Panc1 (cell line): Measurements from ENCODE around the gene PPL. TPM values are rescaled to one million over a fixed set of nuclear protein-coding genes. Genes with fewer than 3 reads are reported as not detected.

Experiments
- ATAC-seq: fragments of 200-7000 bp; cut with Tn5 transposase; 2 replicates; pipeline ENCODE4 v1.9.1; 2020; ENCODE audit warnings: mild to moderate bottlenecking, moderate library complexity
- BruUV-seq: library from RNA; stranded (reverse); fragments of 400-500 nt; replicated peaks from 2 replicates; lab custom pipeline; 2021; lab: Mats Ljungman, UMichigan
- CTCF ChIA-PET: fragments of 300-600 bp; sonication (Branson Sonifier 250); formaldehyde crosslinking; loops from one replicate; lab custom pipeline; 2022; ENCODE audit warnings: antibody characterized with exemption; lab: Charles Lee
- POLR2A ChIA-PET: fragments of 300-600 bp; sonication (Branson Sonifier 250); formaldehyde crosslinking; loops from one replicate; lab custom pipeline; 2022; ENCODE audit warnings: antibody characterized with exemption; lab: Charles Lee
- DNase-seq: peaks from one replicate; pipeline ENCODE4 v3.0.0-alpha.2; 2010; ENCODE audit warnings: low read depth, low spot score
- H3K27ac ChIP-seq: 2 replicates; pipeline ENCODE4 v1.5.1; 2011; ENCODE audit warnings: mild to moderate bottlenecking, low read length, inconsistent platforms
- H3K27me3 ChIP-seq: fragments of 200-500 bp; sonication (Bioruptor generic); 2 replicates; pipeline ENCODE4 v1.6.0; 2014; ENCODE audit warnings: low read length, inconsistent platforms; ENCODE audit not compliant: control insufficient read depth, insufficient read depth
- H3K36me3 ChIP-seq: fragments of 200-500 bp; sonication (Bioruptor generic); 2 replicates; pipeline ENCODE4 v1.5.1; 2014; ENCODE audit warnings: inconsistent platforms, mild to moderate bottlenecking, low read length, moderate library complexity; ENCODE audit not compliant: control insufficient read depth, insufficient read depth
- H3K4me1 ChIP-seq: 2 replicates; pipeline ENCODE4 v1.5.1; 2011; ENCODE audit warnings: inconsistent platforms, mild to moderate bottlenecking, low read length, moderate library complexity; ENCODE audit not compliant: control insufficient read depth, insufficient read depth
- H3K4me3 ChIP-seq, 2 experiments: 2 replicates each; pipeline ENCODE4 v1.5.1; 2011 to 2012; ENCODE audit warnings: low read depth in 2 of 2, low read length in 2 of 2, mild to moderate bottlenecking in 2 of 2, inconsistent platforms in 1 of 2, moderate library complexity in 1 of 2
- H3K9me3 ChIP-seq: fragments of 200-500 bp; sonication (Bioruptor generic); 2 replicates; pipeline ENCODE4 v1.5.1; 2014; ENCODE audit warnings: low read depth, mild to moderate bottlenecking, inconsistent platforms, low read length, moderate library complexity; ENCODE audit not compliant: control insufficient read depth, insufficient read depth
- POLR2AphosphoS5 ChIP-seq: IDR thresholded peaks from 2 replicates; pipeline ENCODE4 v1.6.1; 2012; ENCODE audit warnings: mild to moderate bottlenecking, low read depth, low read length, moderate library complexity
- SIN3A ChIP-seq: IDR thresholded peaks from 2 replicates; pipeline ENCODE4 v1.6.1; 2012; ENCODE audit warnings: low read depth, mild to moderate bottlenecking, low read length, moderate library complexity, borderline replicate concordance; ENCODE audit not compliant: insufficient read depth
- TCF7L2 ChIP-seq: IDR thresholded peaks from 2 replicates; pipeline ENCODE4 v1.6.1; 2011; ENCODE audit warnings: mild to moderate bottlenecking, low read depth, low read length, inconsistent platforms
- in situ Hi-C: cut with HindIII; loops from 2 replicates; pipeline ENCODE4 v1.10.0; 2016; ENCODE audit warnings: low sequenced_read_pairs, low pct_unique_long_range_greater_than_20kb
- intact Hi-C: fragments of 100-400 bp; cut with micrococcal nuclease; formaldehyde crosslinking; loops from one replicate; pipeline ENCODE4 v1.10.0; 2022; ENCODE audit not compliant: unreplicated experiment
- total RNA-seq: library from RNA; stranded (reverse); gene quantifications from one replicate; pipeline ENCODE4 v1.2.1, GENCODE V29; 2021; ENCODE audit not compliant: unreplicated experiment
- TF ChIP-seq, protein P1 (sequence below): fragments of 450-650 bp; IDR thresholded peaks from 2 replicates; pipeline ENCODE4 v1.5.1; 2017; ENCODE audit warnings: mild to moderate bottlenecking
- TF ChIP-seq, protein P2 (sequence below), 2 experiments: IDR thresholded peaks; 2 replicates each; pipeline ENCODE4 v1.6.1; 2011 to 2012; ENCODE audit warnings: low read depth in 2 of 2, control low read depth in 1 of 2, low read length in 1 of 2, mild to moderate bottlenecking in 1 of 2, moderate library complexity in 1 of 2; ENCODE audit not compliant: insufficient read depth in 1 of 2

Gene PPL
- total RNA-seq, 1 experiment from 2014 or later: 89.4 TPM

DNA sequence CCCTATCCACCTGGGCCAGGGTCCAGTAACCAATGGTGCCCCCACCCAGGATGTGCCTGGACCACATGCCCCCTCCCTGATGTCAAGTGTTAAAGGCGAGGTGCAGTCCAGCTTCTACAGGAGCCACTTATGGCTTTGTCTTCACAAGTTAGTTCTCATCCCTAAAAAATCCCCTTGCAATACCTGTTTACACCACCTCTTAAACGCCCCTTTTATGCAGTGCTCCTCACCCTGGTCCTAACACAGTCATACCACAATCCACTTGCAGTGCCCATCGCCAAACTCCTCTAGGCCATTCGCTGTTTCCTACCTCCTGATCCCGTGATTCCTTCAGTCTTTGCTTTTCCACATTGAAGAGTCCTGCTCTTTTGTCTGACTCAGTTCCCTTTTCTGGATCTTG, 97.0 kb downstream of the PPL start:
- BruUV-seq: no TSS peak
- in situ Hi-C loops: no loop called here

DNA sequence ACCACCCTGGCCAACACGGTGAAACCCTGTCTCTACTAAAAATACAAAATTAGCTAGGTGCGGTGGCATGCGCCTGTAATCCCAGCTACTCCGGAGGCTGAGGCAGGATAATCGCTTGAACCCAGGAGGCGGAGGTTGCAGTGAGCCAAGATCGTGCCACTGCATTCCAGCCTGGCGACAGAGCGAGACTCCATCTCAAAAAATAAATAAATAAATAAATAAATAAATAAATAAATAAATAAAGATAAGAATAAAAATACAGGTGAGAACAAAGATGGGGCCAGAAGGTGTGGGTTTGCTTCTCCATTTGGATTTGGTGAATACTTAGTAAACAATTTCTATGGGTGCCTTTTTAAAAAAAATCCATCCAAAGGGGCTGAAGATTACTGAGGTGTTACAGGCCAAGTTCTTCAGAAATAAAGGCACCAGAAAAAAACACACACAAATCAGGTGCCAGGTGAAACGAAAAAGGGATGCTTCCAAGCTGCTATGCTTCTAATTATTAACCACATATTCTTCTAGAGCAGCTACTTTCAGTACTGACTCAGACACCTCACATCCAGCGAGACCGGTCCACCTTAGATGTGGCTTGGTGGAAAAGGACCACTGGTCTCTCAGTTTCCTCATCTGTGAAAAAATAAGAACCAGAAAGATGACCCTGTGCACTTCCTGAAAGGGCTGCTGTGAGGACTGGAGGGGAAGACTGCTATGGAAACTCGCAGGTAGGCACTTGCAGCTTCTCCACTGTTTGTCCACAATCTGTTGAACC, 99.0 kb downstream of the PPL start:
- no peak overlapping the region for H3K4me3 ChIP-seq
- peaks cover 27% of the 10 kb centered on the region for H3K36me3 ChIP-seq
- in situ Hi-C loops (no loop called here), intact Hi-C loops (no loop called here)
- no peaks in the 10 kb centered on the region for H3K9me3 ChIP-seq
- no peaks in the 10 kb centered on the region for H3K4me1 ChIP-seq
- no TSS peak for BruUV-seq
- ChIA-PET POLR2A (interaction anchor here (0.7 kb wide), 1 partner anchor 119 kb away, joined by 5 read pairs; no protein-coding TSS in a partner anchor), CTCF (no interaction called here)
- ATAC-seq: no peak
- TF ChIP-seq TCF7L2 (no peak), POLR2AphosphoS5 (no peak; the same call in 1 of the 2 replicates), SIN3A (no peak)
- TF ChIP-seq, protein P1, sequence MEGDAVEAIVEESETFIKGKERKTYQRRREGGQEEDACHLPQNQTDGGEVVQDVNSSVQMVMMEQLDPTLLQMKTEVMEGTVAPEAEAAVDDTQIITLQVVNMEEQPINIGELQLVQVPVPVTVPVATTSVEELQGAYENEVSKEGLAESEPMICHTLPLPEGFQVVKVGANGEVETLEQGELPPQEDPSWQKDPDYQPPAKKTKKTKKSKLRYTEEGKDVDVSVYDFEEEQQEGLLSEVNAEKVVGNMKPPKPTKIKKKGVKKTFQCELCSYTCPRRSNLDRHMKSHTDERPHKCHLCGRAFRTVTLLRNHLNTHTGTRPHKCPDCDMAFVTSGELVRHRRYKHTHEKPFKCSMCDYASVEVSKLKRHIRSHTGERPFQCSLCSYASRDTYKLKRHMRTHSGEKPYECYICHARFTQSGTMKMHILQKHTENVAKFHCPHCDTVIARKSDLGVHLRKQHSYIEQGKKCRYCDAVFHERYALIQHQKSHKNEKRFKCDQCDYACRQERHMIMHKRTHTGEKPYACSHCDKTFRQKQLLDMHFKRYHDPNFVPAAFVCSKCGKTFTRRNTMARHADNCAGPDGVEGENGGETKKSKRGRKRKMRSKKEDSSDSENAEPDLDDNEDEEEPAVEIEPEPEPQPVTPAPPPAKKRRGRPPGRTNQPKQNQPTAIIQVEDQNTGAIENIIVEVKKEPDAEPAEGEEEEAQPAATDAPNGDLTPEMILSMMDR: no peak
- TF ChIP-seq, protein P2, sequence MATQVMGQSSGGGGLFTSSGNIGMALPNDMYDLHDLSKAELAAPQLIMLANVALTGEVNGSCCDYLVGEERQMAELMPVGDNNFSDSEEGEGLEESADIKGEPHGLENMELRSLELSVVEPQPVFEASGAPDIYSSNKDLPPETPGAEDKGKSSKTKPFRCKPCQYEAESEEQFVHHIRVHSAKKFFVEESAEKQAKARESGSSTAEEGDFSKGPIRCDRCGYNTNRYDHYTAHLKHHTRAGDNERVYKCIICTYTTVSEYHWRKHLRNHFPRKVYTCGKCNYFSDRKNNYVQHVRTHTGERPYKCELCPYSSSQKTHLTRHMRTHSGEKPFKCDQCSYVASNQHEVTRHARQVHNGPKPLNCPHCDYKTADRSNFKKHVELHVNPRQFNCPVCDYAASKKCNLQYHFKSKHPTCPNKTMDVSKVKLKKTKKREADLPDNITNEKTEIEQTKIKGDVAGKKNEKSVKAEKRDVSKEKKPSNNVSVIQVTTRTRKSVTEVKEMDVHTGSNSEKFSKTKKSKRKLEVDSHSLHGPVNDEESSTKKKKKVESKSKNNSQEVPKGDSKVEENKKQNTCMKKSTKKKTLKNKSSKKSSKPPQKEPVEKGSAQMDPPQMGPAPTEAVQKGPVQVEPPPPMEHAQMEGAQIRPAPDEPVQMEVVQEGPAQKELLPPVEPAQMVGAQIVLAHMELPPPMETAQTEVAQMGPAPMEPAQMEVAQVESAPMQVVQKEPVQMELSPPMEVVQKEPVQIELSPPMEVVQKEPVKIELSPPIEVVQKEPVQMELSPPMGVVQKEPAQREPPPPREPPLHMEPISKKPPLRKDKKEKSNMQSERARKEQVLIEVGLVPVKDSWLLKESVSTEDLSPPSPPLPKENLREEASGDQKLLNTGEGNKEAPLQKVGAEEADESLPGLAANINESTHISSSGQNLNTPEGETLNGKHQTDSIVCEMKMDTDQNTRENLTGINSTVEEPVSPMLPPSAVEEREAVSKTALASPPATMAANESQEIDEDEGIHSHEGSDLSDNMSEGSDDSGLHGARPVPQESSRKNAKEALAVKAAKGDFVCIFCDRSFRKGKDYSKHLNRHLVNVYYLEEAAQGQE (IDR thresholded peaks at IDR 0.05; ENCODE audit: insufficient read depth in 1 of 2, low read depth in 2 of 2, low read length in 1 of 2): no peak
- H3K27me3 ChIP-seq: no peaks in the 10 kb centered on the region
- no peak overlapping the region for H3K27ac ChIP-seq
- no peak for DNase-seq

More for the DNA sequence above, 97.0 kb downstream of the PPL start:
- DNase-seq: no peak
- POLR2A ChIA-PET: no interaction called here
- Histone ChIP-seq H3K27me3 (no peaks in the 10 kb centered on the region), H3K36me3 (peaks cover 33% of the 10 kb centered on the region), H3K27ac (no peak overlapping the region), H3K4me1 (peaks cover 1% of the 10 kb centered on the region), H3K9me3 (no peaks in the 10 kb centered on the region), H3K4me3 (no peak overlapping the region)
- CTCF ChIA-PET: interaction anchor here (0.6 kb wide), 1 partner anchor 59 kb away, joined by 3 read pairs; no protein-coding TSS in a partner anchor
- intact Hi-C loops: loop anchor here (10.0 kb wide), 1 partner anchor 115 kb away; the partner anchor contains the start of gene SEC14L5
- ATAC-seq: peak; percentile 65
- TF ChIP-seq TCF7L2 (no peak), POLR2AphosphoS5 (no peak), SIN3A (no peak)
- TF ChIP-seq, protein P1: no peak
- TF ChIP-seq, protein P2 (IDR thresholded peaks at IDR 0.05; ENCODE audit: insufficient read depth in 1 of 2, low read depth in 2 of 2, low read length in 1 of 2): no peak
